HepG2 (cell line): Measurements from ENCODE around the gene PREX1. TPM values are rescaled to one million over a fixed set of nuclear protein-coding genes. Genes with fewer than 3 reads are reported as not detected.

ENCODE experiments used
- ATAC-seq: fragments of 200-7000 bp; cut with Tn5 transposase; 3 replicates; pipeline ENCODE4 v1.9.1; 2020; ENCODE audit warnings: mild to moderate bottlenecking, moderate library complexity
- BruUV-seq: library from RNA; stranded (reverse); fragments of 400-500 nt; replicated peaks from 2 replicates; lab custom pipeline; 2021; lab: Mats Ljungman, UMichigan
- CTCF ChIA-PET: fragments of 300-600 bp; formaldehyde crosslinking; extraction: SDS; loops from one replicate; lab custom pipeline; 2021; ENCODE audit warnings: low total read pairs, inconsistent platforms, low intra/inter-chr PET ratio; lab: Yijun Ruan, JAX
- POLR2A ChIA-PET: fragments of 350-600 bp; sonication (Branson Sonifier 250); formaldehyde crosslinking; loops from one replicate; lab custom pipeline; 2020; ENCODE audit warnings: antibody characterized with exemption, inconsistent platforms; lab: Yijun Ruan, JAX
- DNase-seq: peaks from one replicate; pipeline ENCODE4 v3.0.0-alpha.2; 2015; ENCODE audit warnings: low spot score
- FAIRE-seq: peaks from 3 replicates; lab custom pipeline; 2011; peaks lifted over from hg19 to GRCh38; lab: Jason Lieb, UNC
- H2AFZ ChIP-seq: one replicate; pipeline ENCODE4 v1.6.1; 2011; ENCODE audit warnings: low read length, inconsistent platforms
- H3K27ac ChIP-seq: fragments of 300-600 bp; 3 replicates; pipeline ENCODE4 v1.8.0; 2011; ENCODE audit warnings: mixed run types, mild to moderate bottlenecking, mixed read lengths, low read length, inconsistent platforms; ENCODE audit not compliant: insufficient read depth; ENCODE audit errors: extremely low read length
- H3K27me3 ChIP-seq, 2 experiments: fragments of 200-600 bp in 1 of 2; 2 replicates in 1 of 2; 3 replicates in 1 of 2; pipeline versions ENCODE4 v1.6.0 to v1.8.0; 2011; ENCODE audit warnings: low read length in 2 of 2, mild to moderate bottlenecking in 2 of 2, moderate library complexity in 2 of 2, inconsistent platforms in 1 of 2; ENCODE audit not compliant: insufficient read depth in 2 of 2, control insufficient read depth in 1 of 2
- H3K36me3 ChIP-seq, 2 experiments: fragments of 200-600 bp in 1 of 2; replicated peaks in 1 of 2; 2 replicates in 1 of 2; 3 replicates in 1 of 2; pipeline versions ENCODE4 v1.5.1 to v1.8.0; 2011; ENCODE audit warnings: low read length in 2 of 2, inconsistent platforms in 1 of 2; ENCODE audit not compliant: insufficient read depth in 2 of 2, control insufficient read depth in 1 of 2
- H3K4me1 ChIP-seq: 2 replicates; pipeline ENCODE4 v1.5.1; 2012; ENCODE audit warnings: low read length, inconsistent platforms; ENCODE audit not compliant: insufficient read depth
- H3K4me2 ChIP-seq: 2 replicates; pipeline ENCODE4 v1.6.0; 2011; ENCODE audit warnings: low read depth, low read length, inconsistent platforms
- H3K4me3 ChIP-seq, 3 experiments: fragments of 200-600 bp in 1 of 3; sonication (generic), shearing (Covaris generic) in 1 of 3; replicated peaks in 1 of 3; 2 replicates each; pipeline ENCODE4 v1.5.1; 2011 to 2016; ENCODE audit warnings: low read length in 3 of 3, inconsistent platforms in 2 of 3, low read depth in 2 of 3, mild to moderate bottlenecking in 2 of 3, control low read depth in 1 of 3, mixed read lengths in 1 of 3; ENCODE audit not compliant: insufficient read depth in 1 of 3
- H3K79me2 ChIP-seq: one replicate; pipeline ENCODE4 v1.6.1; 2011; ENCODE audit warnings: low read length, inconsistent platforms; ENCODE audit not compliant: insufficient read depth
- H3K9ac ChIP-seq: 2 replicates; pipeline ENCODE4 v1.6.0; 2011; ENCODE audit warnings: mild to moderate bottlenecking, low read depth, low read length, inconsistent platforms; ENCODE audit not compliant: insufficient read depth
- H3K9me3 ChIP-seq: 2 replicates; pipeline ENCODE4 v1.5.1; 2012; ENCODE audit warnings: mild to moderate bottlenecking, low read length
- H4K20me1 ChIP-seq: 2 replicates; pipeline ENCODE4 v1.6.0; 2011; ENCODE audit warnings: inconsistent platforms, mild to moderate bottlenecking, low read length, moderate library complexity; ENCODE audit not compliant: insufficient read depth
- BRCA1 ChIP-seq: sonication (generic); formaldehyde crosslinking; IDR thresholded peaks from 2 replicates; pipeline ENCODE4 v1.4.0; 2020; ENCODE audit warnings: missing genetic modification reagents
- MTA3 ChIP-seq: sonication (generic); formaldehyde crosslinking; IDR thresholded peaks from 2 replicates; pipeline ENCODE4 v1.4.0; 2020; ENCODE audit warnings: missing genetic modification reagents
- NFYC ChIP-seq: IDR thresholded peaks from 2 replicates; pipeline ENCODE4 v1.6.1; 2016; ENCODE audit warnings: missing genetic modification reagents, missing compliant biosample characterization
- RBM22 ChIP-seq: fragments of 200-400 bp; formaldehyde crosslinking; optimal IDR thresholded peaks from 2 replicates; pipeline ENCODE3; 2017; ENCODE audit warnings: mild to moderate bottlenecking, low read length, moderate library complexity
- SNRNP70 ChIP-seq: fragments of 200-400 bp; formaldehyde crosslinking; IDR thresholded peaks from 2 replicates; pipeline ENCODE4 v1.6.1; 2017; ENCODE audit warnings: mild to moderate bottlenecking, low read depth, low read length, moderate library complexity
- ZC3H13 ChIP-seq: sonication (generic); formaldehyde crosslinking; IDR thresholded peaks from 2 replicates; pipeline ENCODE4 v1.8.1; 2023; ENCODE audit warnings: mild to moderate bottlenecking, missing genetic modification reagents, moderate library complexity
- ZKSCAN8 ChIP-seq: IDR thresholded peaks from 2 replicates; pipeline ENCODE4 v1.6.1; 2016; ENCODE audit warnings: borderline replicate concordance, missing genetic modification reagents, missing compliant biosample characterization
- ZNF407 ChIP-seq: sonication (generic); formaldehyde crosslinking; IDR thresholded peaks from one replicate; pipeline ENCODE4 v1.5.1; 2020; ENCODE audit warnings: mild to moderate bottlenecking, missing genetic modification reagents; ENCODE audit errors: not compliant biosample characterization
- ZNF639 ChIP-seq: conservative IDR thresholded peaks from 2 replicates; pipeline ENCODE4 v1.6.1; 2018; ENCODE audit warnings: missing genetic modification reagents
- ZNF772 ChIP-seq: sonication (generic); formaldehyde crosslinking; IDR thresholded peaks from 2 replicates; pipeline ENCODE4 v1.5.0; 2020; ENCODE audit warnings: mild to moderate bottlenecking, missing genetic modification reagents
- ZNF780A ChIP-seq: sonication (generic); formaldehyde crosslinking; IDR thresholded peaks from 2 replicates; pipeline ENCODE4 v1.8.0; 2022; ENCODE audit warnings: mild to moderate bottlenecking, missing genetic modification reagents, moderate library complexity
- ZNF839 ChIP-seq: sonication (generic); formaldehyde crosslinking; IDR thresholded peaks from 2 replicates; pipeline ENCODE4 v1.4.0; 2020; ENCODE audit warnings: missing genetic modification reagents, mild to moderate bottlenecking, borderline replicate concordance
- ZNF878 ChIP-seq: sonication (generic); formaldehyde crosslinking; IDR thresholded peaks from 2 replicates; pipeline ENCODE4 v1.8.1; 2023; ENCODE audit warnings: mild to moderate bottlenecking, missing genetic modification reagents, moderate library complexity
- WGBS: methylation state at CpG from one replicate; pipeline ENCODE4 v1.1.6; 2017; ENCODE audit warnings: low lambda C conversion rate; 5-methylcytosine and 5-hydroxymethylcytosine counted together
- in situ Hi-C: cut with HindIII; loops from 2 replicates; pipeline ENCODE4 v1.10.0; 2017; ENCODE audit warnings: low pct_unique_long_range_greater_than_20kb; ENCODE audit not compliant: extremely low pct_ligation_motif_present
- intact Hi-C: fragments of 100-400 bp; cut with micrococcal nuclease; formaldehyde crosslinking; loops from one replicate; pipeline ENCODE4 v1.10.0; 2022; ENCODE audit not compliant: unreplicated experiment
- polyA plus RNA-seq, 8 experiments: library from polyadenylated mRNA; depleted of rRNA in 3 of 8; stranded (reverse) in 7 of 8; unstranded in 1 of 8; fragments of >200 nt; fragmentation: Illumina TruSeq in 4 of 8; extraction: Trizol in 4 of 8; gene quantifications; 2 replicates each; pipeline versions ENCODE4 v1.2.1 to v1.2.3, GENCODE V29; 2011 to 2016; ENCODE audit warnings: low read depth in 4 of 8, missing spikeins in 1 of 8, mixed read lengths in 1 of 8; ENCODE audit not compliant: insufficient read depth in 1 of 8
- total RNA-seq, 5 experiments: library from RNA; depleted of rRNA; stranded (reverse); fragments of >200 nt; fragmentation: Illumina TruSeq; extraction: Trizol; gene quantifications; 2 replicates each; pipeline ENCODE4 v1.2.3, GENCODE V29; 2016; ENCODE audit warnings: low read depth in 1 of 5
- TF ChIP-seq, protein P1 (sequence below): sonication (generic); formaldehyde crosslinking; IDR thresholded peaks from 2 replicates; pipeline ENCODE4 v1.4.0; 2020; ENCODE audit warnings: mild to moderate bottlenecking, missing genetic modification reagents

The PREX1 gene
- total and polyA plus RNA-seq, 2 of the 13 experiments (the other 11 are each of a cell fraction or from before 2014, with no cell fraction given): 0.02 to 0.04 TPM

DNA sequence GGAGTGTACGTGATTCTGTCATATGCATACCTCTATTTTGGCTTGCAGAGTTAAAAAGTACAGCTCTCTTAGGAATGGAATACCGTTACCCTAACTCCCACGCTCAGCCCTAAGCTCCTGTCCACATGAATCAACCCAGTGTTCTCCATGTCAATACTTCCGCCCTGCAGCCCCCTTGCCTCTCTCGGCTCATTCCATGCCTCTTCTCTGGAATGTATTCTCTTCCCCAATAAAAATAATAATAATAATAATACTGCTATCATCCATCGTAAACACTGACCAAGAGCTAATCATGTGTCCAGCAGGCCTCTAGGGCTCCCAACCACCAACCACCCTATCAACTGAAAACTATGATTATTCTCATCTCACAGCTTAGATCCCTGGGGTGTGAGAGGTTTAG is 100.6 kb downstream of the PREX1 start (continued):
- TF ChIP-seq ZNF407: no peak

DNA sequence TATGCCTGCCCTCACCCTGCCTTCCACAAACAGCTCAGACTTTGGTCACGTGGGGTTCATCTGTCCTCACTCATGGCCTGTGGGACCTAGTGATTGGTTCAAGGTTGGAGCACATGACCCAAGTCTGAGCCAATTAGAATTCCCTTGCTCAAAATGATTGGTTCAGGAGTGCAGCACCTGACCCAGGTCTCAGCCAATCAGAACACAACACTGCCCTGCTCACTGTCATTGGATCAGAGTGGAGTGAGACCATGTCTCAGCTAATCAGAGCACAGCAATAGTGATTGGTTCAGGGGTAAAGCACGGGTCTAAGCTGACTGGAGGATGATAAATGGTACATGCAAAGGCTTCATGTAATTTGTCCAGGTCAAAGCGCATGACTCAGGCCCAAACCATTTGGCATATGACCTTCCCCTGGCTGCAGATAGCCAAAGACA is 102.2 kb downstream of the PREX1 start:
- Histone ChIP-seq H3K9me3 (no peaks in the 10 kb centered on the region), H3K9ac (no peak overlapping the region), H3K4me2 (no peak overlapping the region), H2AFZ (no peak overlapping the region), H3K79me2 (no peaks in the 10 kb centered on the region), H3K27ac (no peak overlapping the region), H3K27me3 (peaks cover 1 to 11% of the 10 kb centered on the region in 2 experiments; a peak in 3 of 5 replicates), H3K4me1 (peaks cover 34% of the 10 kb centered on the region), H3K36me3 (no peaks in the 10 kb centered on the region), H4K20me1 (no peaks in the 10 kb centered on the region), H3K4me3 (no peak overlapping the region)
- WGBS: 27% methylated on average over 3 of the region's 3 CpGs
- in situ Hi-C loops: no loop called here
- no peak for FAIRE-seq
- ATAC-seq: no peak
- ChIA-PET CTCF (interaction anchor here (3.9 kb wide), 1 partner anchor 68 kb away, joined by 29 read pairs; no protein-coding TSS in a partner anchor), POLR2A (no interaction called here)
- no peak for DNase-seq
- intact Hi-C loops: no loop called here
- BruUV-seq: no TSS peak
- TF ChIP-seq RBM22 (no peak), MTA3 (CRISPR knock-in tag) (no peak), SNRNP70 (no peak), ZNF780A (CRISPR knock-in tag) (no peak), ZNF878 (CRISPR knock-in tag) (no peak), ZNF772 (CRISPR knock-in tag) (no peak), ZKSCAN8 (no peak), ZC3H13 (CRISPR knock-in tag) (no peak), NFYC (CRISPR knock-in tag) (peak; percentile 79), BRCA1 (no peak), ZNF839 (CRISPR knock-in tag) (no peak), ZNF639 (CRISPR knock-in tag) (no peak)
- TF ChIP-seq, protein P1, sequence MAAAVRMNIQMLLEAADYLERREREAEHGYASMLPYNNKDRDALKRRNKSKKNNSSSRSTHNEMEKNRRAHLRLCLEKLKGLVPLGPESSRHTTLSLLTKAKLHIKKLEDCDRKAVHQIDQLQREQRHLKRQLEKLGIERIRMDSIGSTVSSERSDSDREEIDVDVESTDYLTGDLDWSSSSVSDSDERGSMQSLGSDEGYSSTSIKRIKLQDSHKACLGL (CRISPR knock-in tag): 0 out of 2 replicates have a peak, but pooled peaks have one; percentile 23
